OCI-LY3 (cell line): ENCODE measurements around the gene SLC25A33.

ENCODE experiments used
- H2AFZ ChIP-seq: fragments of 200-600, 300-600 bp; shearing (Covaris generic); 2 replicates; pipeline ENCODE4 v1.6.0; 2014; ENCODE audit warnings: antibody characterized with exemption, low read depth, low read length
- H3K27ac ChIP-seq: fragments of 200-600, 300-600 bp; sonication (generic); 2 replicates; pipeline ENCODE4 v1.5.1; 2014; ENCODE audit warnings: mild to moderate bottlenecking, low read length, moderate library complexity, mixed read lengths
- H3K27me3 ChIP-seq: fragments of 200-600, 300-600 bp; sonication (generic); 2 replicates; pipeline ENCODE4 v1.6.1; 2014; ENCODE audit warnings: low read depth, low read length, mixed read lengths
- H3K36me3 ChIP-seq: fragments of 200-600, 300-600 bp; sonication (generic); replicated peaks from 2 replicates; pipeline ENCODE3; 2014; ENCODE audit warnings: low read depth, low read length, mixed read lengths
- H3K4me1 ChIP-seq: fragments of 300-600, 200-600 bp; sonication (generic); 2 replicates; pipeline ENCODE4 v1.6.1; 2014; ENCODE audit warnings: low read length, mixed read lengths
- H3K4me2 ChIP-seq: fragments of 200-600, 300-600 bp; sonication (generic); 2 replicates; pipeline ENCODE4 v1.6.1; 2014; ENCODE audit warnings: low read length, mixed read lengths
- H3K4me3 ChIP-seq: fragments of 300-600, 200-600 bp; sonication (generic); 2 replicates; pipeline ENCODE4 v1.5.1; 2014; ENCODE audit warnings: antibody characterized with exemption, mild to moderate bottlenecking, low read length, moderate library complexity
- H3K79me2 ChIP-seq: fragments of 300-600, 200-600 bp; shearing (Covaris generic); 2 replicates; pipeline ENCODE4 v1.6.1; 2014; ENCODE audit warnings: mild to moderate bottlenecking, low read length, mixed read lengths
- H3K9ac ChIP-seq: fragments of 300-600, 200-600 bp; shearing (Covaris generic); 2 replicates; pipeline ENCODE4 v1.6.0; 2014; ENCODE audit warnings: mild to moderate bottlenecking, low read length, moderate library complexity
- H3K9me3 ChIP-seq: fragments of 200-600, 300-600 bp; shearing (Covaris generic); 2 replicates; pipeline ENCODE4 v1.6.1; 2014; ENCODE audit warnings: low read length, mixed read lengths; ENCODE audit not compliant: insufficient read depth
- H4K20me1 ChIP-seq: fragments of 200-600, 300-600 bp; sonication (generic); 2 replicates; pipeline ENCODE4 v1.6.1; 2016; ENCODE audit warnings: low read length, mixed read lengths; ENCODE audit not compliant: insufficient read depth
- EZH2phosphoT487 ChIP-seq: fragments of 200-600 bp; shearing (Covaris generic); IDR thresholded peaks from 2 replicates; pipeline ENCODE4 v1.6.1; 2018; ENCODE audit warnings: antibody characterized with exemption, mixed run types, low read depth
- TF ChIP-seq, protein P1 (sequence below): fragments of 200-600, 300-600 bp; sonication (generic); IDR thresholded peaks from 2 replicates; pipeline ENCODE4 v1.5.1; 2014; ENCODE audit warnings: antibody characterized with exemption, low read length, low read depth

SLC25A33 gene

DNA sequence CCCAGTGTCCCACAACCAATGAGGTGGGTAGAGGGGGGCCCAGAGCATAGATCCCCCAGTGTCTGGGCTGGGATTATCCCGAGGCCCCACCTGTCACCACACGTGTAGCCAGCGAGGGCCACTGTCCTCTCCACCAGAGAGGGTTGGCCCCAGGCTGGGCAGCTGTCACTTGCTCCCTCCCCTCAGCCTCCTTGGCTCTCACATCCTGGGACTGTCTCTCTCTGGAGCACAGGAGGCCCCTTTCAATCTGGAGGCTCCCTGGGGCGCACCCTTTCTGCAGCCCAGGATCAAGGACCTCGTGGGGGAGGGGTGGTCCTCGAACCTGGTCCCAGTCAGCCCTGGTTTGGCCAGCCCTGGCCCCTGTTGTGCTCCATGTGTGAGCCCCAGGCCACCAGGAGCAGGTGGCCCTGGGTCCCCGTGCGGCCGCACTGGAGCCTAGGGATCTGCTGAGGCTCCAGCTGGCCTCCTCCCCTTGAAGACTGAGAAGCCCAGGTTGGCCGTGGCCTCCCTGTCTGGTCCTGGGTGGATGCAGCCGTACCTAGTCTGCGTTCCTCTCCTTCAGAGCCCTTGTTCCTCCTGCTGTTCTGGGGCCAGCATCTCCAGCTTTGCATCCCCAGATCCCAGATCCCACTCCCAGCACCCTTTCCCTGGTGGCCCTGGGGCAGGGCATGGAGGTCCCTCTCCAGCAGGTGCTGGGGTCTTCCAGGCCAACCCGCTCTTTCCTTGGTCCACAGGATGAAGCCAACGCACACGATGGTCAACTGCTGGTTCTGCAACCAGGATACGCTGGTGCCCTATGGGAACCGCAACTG is 56.1 kb downstream of the SLC25A33 start:
- Histone ChIP-seq H3K4me3 (no peak overlapping the region), H3K4me2 (no peak overlapping the region), H3K27me3 (no peaks in the 10 kb centered on the region), H3K9ac (no peak overlapping the region), H3K9me3 (no peaks in the 10 kb centered on the region), H3K4me1 (peaks cover 15% of the 10 kb centered on the region), H3K27ac (no peak overlapping the region), H4K20me1 (peaks cover 35% of the 10 kb centered on the region), H3K36me3 (no peaks in the 10 kb centered on the region), H3K79me2 (peaks cover 57% of the 10 kb centered on the region), H2AFZ (no peak overlapping the region)
- TF ChIP-seq, protein P1, sequence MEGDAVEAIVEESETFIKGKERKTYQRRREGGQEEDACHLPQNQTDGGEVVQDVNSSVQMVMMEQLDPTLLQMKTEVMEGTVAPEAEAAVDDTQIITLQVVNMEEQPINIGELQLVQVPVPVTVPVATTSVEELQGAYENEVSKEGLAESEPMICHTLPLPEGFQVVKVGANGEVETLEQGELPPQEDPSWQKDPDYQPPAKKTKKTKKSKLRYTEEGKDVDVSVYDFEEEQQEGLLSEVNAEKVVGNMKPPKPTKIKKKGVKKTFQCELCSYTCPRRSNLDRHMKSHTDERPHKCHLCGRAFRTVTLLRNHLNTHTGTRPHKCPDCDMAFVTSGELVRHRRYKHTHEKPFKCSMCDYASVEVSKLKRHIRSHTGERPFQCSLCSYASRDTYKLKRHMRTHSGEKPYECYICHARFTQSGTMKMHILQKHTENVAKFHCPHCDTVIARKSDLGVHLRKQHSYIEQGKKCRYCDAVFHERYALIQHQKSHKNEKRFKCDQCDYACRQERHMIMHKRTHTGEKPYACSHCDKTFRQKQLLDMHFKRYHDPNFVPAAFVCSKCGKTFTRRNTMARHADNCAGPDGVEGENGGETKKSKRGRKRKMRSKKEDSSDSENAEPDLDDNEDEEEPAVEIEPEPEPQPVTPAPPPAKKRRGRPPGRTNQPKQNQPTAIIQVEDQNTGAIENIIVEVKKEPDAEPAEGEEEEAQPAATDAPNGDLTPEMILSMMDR, result no peak
- no peak for TF ChIP-seq EZH2phosphoT487

DNA sequence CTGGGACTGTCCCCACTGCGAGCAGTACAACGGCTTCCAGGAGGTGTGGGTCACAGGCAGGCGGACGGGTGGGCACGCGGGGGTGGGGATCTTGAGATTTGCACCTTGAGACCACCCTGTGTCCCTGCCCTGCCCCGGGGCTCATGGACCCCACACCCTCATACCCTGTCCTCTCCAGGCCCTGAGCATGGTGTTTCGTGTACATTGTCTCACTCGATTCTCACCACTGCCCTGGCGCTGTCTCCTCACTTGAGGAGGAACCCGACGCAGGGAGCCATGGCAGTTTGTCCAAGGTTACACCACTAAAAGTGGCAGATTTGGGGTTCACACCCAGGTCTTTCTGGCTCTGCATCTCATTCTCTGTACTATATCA is 56.7 kb downstream of the SLC25A33 start:
- Histone ChIP-seq H3K9me3 (no peaks in the 10 kb centered on the region), H3K4me1 (peaks cover 9% of the 10 kb centered on the region), H3K4me2 (no peak overlapping the region), H4K20me1 (peaks cover 29% of the 10 kb centered on the region), H2AFZ (no peak overlapping the region), H3K36me3 (no peaks in the 10 kb centered on the region), H3K27me3 (no peaks in the 10 kb centered on the region), H3K9ac (no peak overlapping the region), H3K4me3 (no peak overlapping the region), H3K79me2 (peaks cover 52% of the 10 kb centered on the region), H3K27ac (no peak overlapping the region)
- no peak for TF ChIP-seq EZH2phosphoT487
- TF ChIP-seq, protein P1, result no peak

DNA sequence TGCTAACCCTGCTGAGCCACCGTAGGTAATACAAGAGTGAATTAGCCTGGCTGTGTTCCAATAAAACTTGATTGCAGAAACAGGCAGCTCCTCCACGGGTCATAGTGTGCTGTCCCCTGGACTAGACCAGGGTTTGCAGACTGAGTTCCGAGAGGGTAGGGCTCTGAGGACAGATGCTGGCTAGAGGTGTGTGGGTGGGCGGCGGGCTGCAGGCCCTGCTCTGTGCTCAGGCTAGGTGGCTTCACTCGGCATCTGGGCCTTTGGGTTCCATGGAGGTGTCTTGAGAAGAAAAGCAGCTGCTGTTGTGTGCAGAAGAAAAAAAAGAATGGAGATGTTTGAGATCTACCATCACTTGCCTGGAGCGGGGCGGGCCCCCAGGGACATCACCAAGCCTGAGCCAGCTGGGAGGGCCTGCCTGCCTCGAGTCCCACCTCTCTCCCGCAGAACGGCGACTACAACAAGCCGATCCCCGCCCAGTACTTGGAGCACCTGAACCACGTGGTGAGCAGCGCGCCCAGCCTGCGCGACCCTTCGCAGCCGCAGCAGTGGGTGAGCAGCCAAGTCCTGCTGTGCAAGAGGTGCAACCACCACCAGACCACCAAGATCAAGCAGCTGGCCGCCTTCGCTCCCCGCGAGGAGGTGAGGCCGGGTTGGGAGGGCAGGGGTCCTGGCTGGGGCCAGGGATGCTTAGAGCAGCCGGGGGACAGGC is 57.3 kb downstream of the SLC25A33 start:
- no peak overlapping the region for H3K4me2 ChIP-seq
- H3K4me1 ChIP-seq, result peaks cover 3% of the 10 kb centered on the region; the same call in 1 of the 2 replicates
- H2AFZ ChIP-seq, result no peak overlapping the region
- H3K27me3 ChIP-seq, result no peaks in the 10 kb centered on the region
- H3K36me3 ChIP-seq, result no peaks in the 10 kb centered on the region
- H3K9me3 ChIP-seq, result no peaks in the 10 kb centered on the region
- peaks cover 45% of the 10 kb centered on the region for H3K79me2 ChIP-seq
- H4K20me1 ChIP-seq, result peaks cover 23% of the 10 kb centered on the region
- no peak overlapping the region for H3K4me3 ChIP-seq
- H3K9ac ChIP-seq, result no peak overlapping the region
- H3K27ac ChIP-seq, result no peak overlapping the region
- TF ChIP-seq EZH2phosphoT487, result no peak
- TF ChIP-seq, protein P1, result no peak
